Colonic mucosa (tissue), 4 donors: ENCODE measurements around the gene ADAMTS17. TPM values are rescaled to one million over a fixed set of nuclear protein-coding genes. Genes with fewer than 3 reads are reported as not detected.

Experiments used
- DNase-seq: peaks from one replicate; pipeline ENCODE4 v3.0.0-alpha.2; 2020
- H3K27ac ChIP-seq: fragments of 200-600 bp; one replicate; pipeline ENCODE4 v1.8.0; 2021
- H3K27me3 ChIP-seq: fragments of 200-600 bp; one replicate; pipeline ENCODE4 v1.8.0; 2021
- H3K36me3 ChIP-seq: fragments of 200-600 bp; one replicate; pipeline ENCODE4 v1.8.0; 2021
- H3K4me1 ChIP-seq: fragments of 200-600 bp; one replicate; pipeline ENCODE4 v1.8.0; 2021; ENCODE audit warnings: mild to moderate bottlenecking
- H3K4me3 ChIP-seq: fragments of 200-600 bp; one replicate; pipeline ENCODE4 v1.8.0; 2021
- H3K9ac ChIP-seq, 2 donors: one replicate each; pipeline ENCODE4 v1.7.0; 2013; ENCODE audit warnings: control low read depth in 2 of 2, low read depth in 2 of 2, low read length in 2 of 2
- H3K9me3 ChIP-seq: fragments of 200-600 bp; one replicate; pipeline ENCODE4 v1.8.0; 2021
- CTCF ChIP-seq: fragments of 200-600 bp; IDR thresholded peaks from one replicate; pipeline ENCODE4 v1.8.0; 2022; ENCODE audit warnings: antibody characterized with exemption, mild to moderate bottlenecking
- intact Hi-C: fragments of 100-400 bp; cut with DNase I; formaldehyde crosslinking; loops from one replicate; pipeline ENCODE4 v1.14.1; 2022
- total RNA-seq, 2 donors: library from RNA; stranded (reverse); fragmentation: NEBNext Ultra II Directional in 1 of 2; extraction: Animal tissue kit (Norgen Biotek cat#: 25700) in 1 of 2; gene quantifications; one replicate each; pipeline ENCODE4 v1.2.1, GENCODE V29; 2021
- donor health status: healthy.
- donor health status: DM: no; HTN: no; CAD: no.
- donor health status: DM: no; HTN: no; CAD: no.

Gene ADAMTS17
- total RNA-seq, 2 donors from 2014 or later = 4.2 to 8.3 TPM

DNA sequence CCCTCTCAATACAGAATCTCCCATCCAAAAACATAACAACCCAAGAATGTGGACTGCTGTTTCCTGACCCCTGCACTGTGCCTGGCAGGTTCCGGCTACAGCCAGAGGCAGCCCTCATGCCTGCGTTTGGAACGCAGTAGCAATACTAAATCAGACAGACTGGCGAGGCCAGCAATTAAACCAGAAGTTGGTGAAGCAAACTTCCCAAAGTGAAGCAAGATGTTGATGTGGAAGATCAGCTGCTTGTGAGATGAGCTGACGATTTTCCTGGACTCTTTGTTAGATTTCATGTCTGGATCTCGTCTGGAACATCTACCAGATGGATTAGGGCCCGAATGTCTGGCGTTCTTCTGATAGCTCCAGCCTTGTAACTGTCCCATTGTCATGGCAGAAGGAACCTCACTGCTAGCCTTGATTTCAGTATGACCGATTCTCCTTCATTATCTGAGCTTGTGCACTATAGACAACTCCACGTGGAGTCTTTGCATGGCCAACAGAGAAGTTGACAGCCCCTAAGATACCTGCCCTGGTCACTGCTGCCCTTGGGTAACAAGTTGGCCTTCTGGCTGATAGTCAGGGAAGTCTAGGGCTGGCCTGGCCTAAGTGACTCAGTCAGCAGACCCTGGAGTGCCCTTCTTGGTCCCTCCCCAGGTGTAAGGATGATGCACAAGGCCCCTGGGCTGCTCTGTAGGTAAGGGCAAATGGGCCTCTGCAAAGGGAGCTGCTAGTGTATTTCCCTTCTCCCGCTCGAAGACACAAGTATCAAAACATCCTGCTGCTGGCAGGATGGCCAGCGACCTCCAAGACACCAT is 126.5 kb downstream of the ADAMTS17 start:
- H3K36me3 ChIP-seq = no peaks in the 10 kb centered on the region
- no peaks in the 10 kb centered on the region for H3K27me3 ChIP-seq
- TF ChIP-seq CTCF = no peak
- no peaks in the 10 kb centered on the region for H3K9me3 ChIP-seq
- H3K9ac ChIP-seq = no peak overlapping the region
- no peaks in the 10 kb centered on the region for H3K4me1 ChIP-seq
- no peak overlapping the region for H3K4me3 ChIP-seq
- intact Hi-C loops = no loop called here
- DNase-seq = no peak
- H3K27ac ChIP-seq = no peak overlapping the region

GRCh38 chr15:100211855-100212850 is 129.6 kb downstream of the ADAMTS17 start:
- no peaks in the 10 kb centered on the region for H3K27me3 ChIP-seq
- no peak overlapping the region for H3K4me3 ChIP-seq

GRCh38 chr15:100210338-100210737 is 131.4 kb downstream of the ADAMTS17 start:
- no peak for TF ChIP-seq CTCF
- no peak for DNase-seq
- Histone ChIP-seq H3K27me3 (no peaks in the 10 kb centered on the region), H3K4me3 (no peak overlapping the region), H3K27ac (no peak overlapping the region), H3K9ac (no peak overlapping the region), H3K4me1 (peaks cover 4% of the 10 kb centered on the region), H3K9me3 (no peaks in the 10 kb centered on the region), H3K36me3 (no peaks in the 10 kb centered on the region)
- intact Hi-C loops = no loop called here

More at GRCh38 chr15:100211855-100212850, 129.6 kb downstream of the ADAMTS17 start:
- intact Hi-C loops = no loop called here
- H3K9me3 ChIP-seq = no peaks in the 10 kb centered on the region
- no peaks in the 10 kb centered on the region for H3K36me3 ChIP-seq
- no peak for TF ChIP-seq CTCF
- H3K27ac ChIP-seq = peak overlapping the region; percentile 24
- peak; percentile 81 for DNase-seq
- H3K4me1 ChIP-seq = no peaks in the 10 kb centered on the region
- peak overlapping the region in 1 of 2 donors; percentile 57 for H3K9ac ChIP-seq

GRCh38 chr15:100208921-100209603 is 132.7 kb downstream of the ADAMTS17 start:
- intact Hi-C loops = no loop called here

More at GRCh38 chr15:100208921-100209603, 132.7 kb downstream of the ADAMTS17 start:
- H3K36me3 ChIP-seq = no peaks in the 10 kb centered on the region
- H3K4me1 ChIP-seq = peaks cover 4% of the 10 kb centered on the region
- no peak overlapping the region for H3K9ac ChIP-seq
- DNase-seq = no peak
- H3K9me3 ChIP-seq = no peaks in the 10 kb centered on the region
- TF ChIP-seq CTCF = no peak
- H3K27me3 ChIP-seq = no peaks in the 10 kb centered on the region
- no peak overlapping the region for H3K27ac ChIP-seq
- H3K4me3 ChIP-seq = no peak overlapping the region
